ENCODE data around the gene PRM3.

GRCh38 chr16:11225677-11226549, 47.5 kb downstream of the PRM3 start:
- TF ChIP-seq CTCF (IDR thresholded peaks at IDR 0.05; ENCODE audit: low read length) (no peak), EZH2 (IDR thresholded peaks at IDR 0.05; ENCODE audit: borderline replicate concordance, low read length) (no peak)
